Measurements from ENCODE around the gene AARS2.
"Not testable (repeated sequence)": the region's sequence is repeated elsewhere in the genome, so short reads cannot be mapped to it uniquely, and the experiment has no call there.

AARS2 gene

DNA sequence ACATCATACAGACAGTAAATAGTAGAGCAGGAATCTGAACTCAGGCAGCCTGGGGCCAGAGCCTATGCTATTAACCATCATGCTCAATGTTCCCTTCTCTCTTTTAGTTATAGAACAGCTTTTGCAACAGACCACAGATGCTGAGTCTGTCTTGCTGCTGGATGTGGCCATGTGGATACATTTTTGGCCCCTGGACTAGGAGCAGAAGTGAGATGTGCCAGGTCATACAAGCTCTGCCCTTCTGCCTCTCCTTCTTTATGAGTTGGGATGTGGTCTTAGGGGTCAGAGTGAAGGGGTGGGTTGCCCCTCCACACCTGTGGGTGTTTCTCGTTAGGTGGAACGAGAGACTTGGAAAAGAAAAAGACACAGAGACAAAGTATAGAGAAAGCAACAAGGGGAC lies 14.6 kb upstream of the AARS2 start:
- Histone ChIP-seq H2BK15ac (replicated peaks; ENCODE audit: low read depth) (no peak overlapping the region), H4K5ac (ENCODE audit: low read length) (no peak overlapping the region), H2BK5ac (ENCODE audit: low read length) (no peak overlapping the region), H3K56ac (ENCODE audit: low read length) (no peak overlapping the region), H3K4ac (ENCODE audit: low read depth, low read length) (no peak overlapping the region), H3K27ac (ENCODE audit: low read depth, low read length) (no peak overlapping the region), H3K9ac (ENCODE audit: low read length) (no peak overlapping the region), H3K36me3 (ENCODE audit: control insufficient read depth, insufficient read depth, low read length) (no peaks in the 10 kb centered on the region), H2AK5ac (ENCODE audit: low read length) (no peak overlapping the region), H3K4me3 (ENCODE audit: low read length) (no peak overlapping the region), H2BK120ac (ENCODE audit: low read depth, low read length) (no peak overlapping the region), H3K23ac (ENCODE audit: low read length) (no peak overlapping the region), H3K4me2 (ENCODE audit: low read length) (no peak overlapping the region), H3K79me1 (ENCODE audit: low read length) (no peaks in the 10 kb centered on the region), H4K8ac (ENCODE audit: low read depth, low read length) (no peak overlapping the region), H3K4me1 (ENCODE audit: control insufficient read depth, low read depth, low read length) (no peaks in the 10 kb centered on the region), H3K18ac (ENCODE audit: low read length) (no peak overlapping the region), H3K27me3 (ENCODE audit: insufficient read depth, low read length, poor library complexity) (no peaks in the 10 kb centered on the region), H3K79me2 (ENCODE audit: control insufficient read depth, insufficient read depth, low read length) (no peaks in the 10 kb centered on the region)
- no CpG with 5 or more reads among the region's 2 CpGs for WGBS (ENCODE audit: extremely low coverage, insufficient coverage, low lambda C conversion rate)
- no peak for DNase-seq

DNA sequence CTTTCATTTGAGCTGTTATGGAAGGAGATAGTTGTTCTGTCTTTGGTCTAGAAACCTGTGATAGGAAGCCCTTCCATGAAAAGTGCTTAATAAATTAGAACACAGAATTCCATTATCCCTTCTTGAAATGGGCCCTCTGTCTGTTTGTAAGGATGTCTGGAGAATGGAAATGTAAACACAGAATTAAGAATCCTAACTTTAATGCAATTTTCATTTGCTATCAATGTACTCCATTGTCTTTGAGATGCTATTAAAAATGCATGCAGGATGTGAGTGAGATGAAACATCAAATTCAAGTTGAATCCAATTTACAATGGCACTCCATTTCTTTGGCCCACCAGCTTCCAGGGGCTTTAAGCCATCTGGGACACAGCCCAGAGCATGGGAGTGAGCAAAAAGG lies 13.9 kb upstream of the AARS2 start:
- H3K79me1 ChIP-seq (ENCODE audit: low read length), result no peaks in the 10 kb centered on the region
- H2BK15ac ChIP-seq (replicated peaks; ENCODE audit: low read depth), result no peak overlapping the region
- H3K4me1 ChIP-seq (ENCODE audit: control insufficient read depth, low read depth, low read length), result no peaks in the 10 kb centered on the region
- no peak overlapping the region for H4K8ac ChIP-seq (ENCODE audit: low read depth, low read length)
- H4K5ac ChIP-seq (ENCODE audit: low read length), result no peak overlapping the region
- H3K27me3 ChIP-seq (ENCODE audit: insufficient read depth, low read length, poor library complexity), result no peaks in the 10 kb centered on the region
- no peak overlapping the region for H3K56ac ChIP-seq (ENCODE audit: low read length)
- no peak for DNase-seq
- no peak overlapping the region for H2AK5ac ChIP-seq (ENCODE audit: low read length)
- no peak overlapping the region for H3K4ac ChIP-seq (ENCODE audit: low read depth, low read length)
- H3K4me2 ChIP-seq (ENCODE audit: low read length), result no peak overlapping the region
- no peak overlapping the region for H3K18ac ChIP-seq (ENCODE audit: low read length)
- H3K79me2 ChIP-seq (ENCODE audit: control insufficient read depth, insufficient read depth, low read length), result no peaks in the 10 kb centered on the region
- H3K9ac ChIP-seq (ENCODE audit: low read length), result no peak overlapping the region
- H3K4me3 ChIP-seq (ENCODE audit: low read length), result no peak overlapping the region
- H2BK120ac ChIP-seq (ENCODE audit: low read depth, low read length), result no peak overlapping the region
- H3K36me3 ChIP-seq (ENCODE audit: control insufficient read depth, insufficient read depth, low read length), result no peaks in the 10 kb centered on the region
- H2BK5ac ChIP-seq (ENCODE audit: low read length), result no peak overlapping the region
- no peak overlapping the region for H3K23ac ChIP-seq (ENCODE audit: low read length)
- no peak overlapping the region for H3K27ac ChIP-seq (ENCODE audit: low read depth, low read length)

DNA sequence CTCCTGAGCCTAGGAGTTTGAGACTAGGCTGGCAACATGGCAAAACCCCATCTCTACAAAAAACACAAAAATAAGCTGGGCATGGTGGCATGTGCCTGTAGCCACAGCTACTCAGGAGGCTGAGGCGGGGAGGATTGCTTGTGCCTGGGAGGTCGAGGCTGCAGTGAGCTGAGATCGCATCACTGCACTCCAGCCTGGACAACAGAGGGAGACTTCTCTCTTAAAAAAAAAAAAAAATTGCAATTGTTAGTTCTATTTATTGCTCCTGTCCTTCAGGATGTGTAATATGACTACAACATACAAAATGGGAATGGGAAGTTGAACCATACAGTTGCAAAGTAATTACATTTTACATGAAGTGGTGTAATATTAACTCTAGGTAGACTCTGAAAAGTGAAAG lies 8.1 kb upstream of the AARS2 start:
- DNase-seq, result no peak
- H3K27ac ChIP-seq (ENCODE audit: low read depth, low read length), result no peak overlapping the region
- H3K27me3 ChIP-seq (ENCODE audit: insufficient read depth, low read length, poor library complexity), result no peaks in the 10 kb centered on the region
- H3K18ac ChIP-seq (ENCODE audit: low read length), result no peak overlapping the region
- no peak overlapping the region for H3K9ac ChIP-seq (ENCODE audit: low read length)
- no peaks in the 10 kb centered on the region for H3K79me2 ChIP-seq (ENCODE audit: control insufficient read depth, insufficient read depth, low read length)
- no peaks in the 10 kb centered on the region for H3K4me1 ChIP-seq (ENCODE audit: control insufficient read depth, low read depth, low read length)
- no peak overlapping the region for H3K4me3 ChIP-seq (ENCODE audit: low read length)
- H2BK120ac ChIP-seq (ENCODE audit: low read depth, low read length), result no peak overlapping the region
- H4K5ac ChIP-seq (ENCODE audit: low read length), result no peak overlapping the region
- no CpG with 5 or more reads among the region's 3 CpGs for WGBS (ENCODE audit: extremely low coverage, insufficient coverage, low lambda C conversion rate)
- H3K79me1 ChIP-seq (ENCODE audit: low read length), result no peaks in the 10 kb centered on the region
- no peak overlapping the region for H3K4me2 ChIP-seq (ENCODE audit: low read length)
- no peak overlapping the region for H3K56ac ChIP-seq (ENCODE audit: low read length)
- no peak overlapping the region for H2BK5ac ChIP-seq (ENCODE audit: low read length)
- H3K23ac ChIP-seq (ENCODE audit: low read length), result no peak overlapping the region
- H4K8ac ChIP-seq (ENCODE audit: low read depth, low read length), result no peak overlapping the region
- no peak overlapping the region for H3K4ac ChIP-seq (ENCODE audit: low read depth, low read length)
- H3K36me3 ChIP-seq (ENCODE audit: control insufficient read depth, insufficient read depth, low read length), result no peaks in the 10 kb centered on the region
- H2AK5ac ChIP-seq (ENCODE audit: low read length), result no peak overlapping the region
- no peak overlapping the region for H2BK15ac ChIP-seq (replicated peaks; ENCODE audit: low read depth)

DNA sequence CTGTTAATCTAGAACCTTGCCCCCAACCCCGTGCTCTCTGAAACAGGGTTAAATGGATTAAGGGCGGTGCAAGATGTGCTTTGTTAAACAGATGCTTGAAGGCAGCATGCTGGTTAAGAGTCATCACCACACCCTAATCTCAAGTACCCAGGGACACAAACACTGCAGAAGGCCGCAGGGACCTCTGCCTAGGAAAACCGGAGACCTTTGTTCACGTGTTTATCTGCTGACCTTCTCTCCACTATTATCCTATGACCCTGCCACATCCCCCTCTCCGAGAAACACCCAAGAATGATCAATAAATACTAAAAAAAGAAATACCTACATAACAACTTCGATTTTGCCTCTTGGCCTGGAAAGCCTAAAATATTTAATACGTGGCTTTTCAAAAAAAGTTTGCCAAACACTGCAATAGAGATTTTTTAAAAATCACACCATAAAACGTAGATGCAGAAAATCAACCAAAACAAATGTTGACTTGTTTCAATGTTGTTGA lies 4.0 kb upstream of the AARS2 start:
- not testable (repeated sequence) for H2BK5ac ChIP-seq (ENCODE audit: low read length); H3K79me2 ChIP-seq (ENCODE audit: control insufficient read depth, insufficient read depth, low read length); H3K23ac ChIP-seq (ENCODE audit: low read length); H3K4me3 ChIP-seq (ENCODE audit: low read length); H3K27me3 ChIP-seq (ENCODE audit: insufficient read depth, low read length, poor library complexity); H3K36me3 ChIP-seq (ENCODE audit: control insufficient read depth, insufficient read depth, low read length); H4K5ac ChIP-seq (ENCODE audit: low read length); H3K27ac ChIP-seq (ENCODE audit: low read depth, low read length); H2BK15ac ChIP-seq (replicated peaks; ENCODE audit: low read depth); H2BK120ac ChIP-seq (ENCODE audit: low read depth, low read length); H3K18ac ChIP-seq (ENCODE audit: low read length); H3K79me1 ChIP-seq (ENCODE audit: low read length); H4K8ac ChIP-seq (ENCODE audit: low read depth, low read length); H3K4me2 ChIP-seq (ENCODE audit: low read length); H2AK5ac ChIP-seq (ENCODE audit: low read length); H3K56ac ChIP-seq (ENCODE audit: low read length); DNase-seq; H3K9ac ChIP-seq (ENCODE audit: low read length); H3K4me1 ChIP-seq (ENCODE audit: control insufficient read depth, low read depth, low read length); H3K4ac ChIP-seq (ENCODE audit: low read depth, low read length)
- no CpG with 5 or more reads among the region's 9 CpGs for WGBS (ENCODE audit: extremely low coverage, insufficient coverage, low lambda C conversion rate)

DNA sequence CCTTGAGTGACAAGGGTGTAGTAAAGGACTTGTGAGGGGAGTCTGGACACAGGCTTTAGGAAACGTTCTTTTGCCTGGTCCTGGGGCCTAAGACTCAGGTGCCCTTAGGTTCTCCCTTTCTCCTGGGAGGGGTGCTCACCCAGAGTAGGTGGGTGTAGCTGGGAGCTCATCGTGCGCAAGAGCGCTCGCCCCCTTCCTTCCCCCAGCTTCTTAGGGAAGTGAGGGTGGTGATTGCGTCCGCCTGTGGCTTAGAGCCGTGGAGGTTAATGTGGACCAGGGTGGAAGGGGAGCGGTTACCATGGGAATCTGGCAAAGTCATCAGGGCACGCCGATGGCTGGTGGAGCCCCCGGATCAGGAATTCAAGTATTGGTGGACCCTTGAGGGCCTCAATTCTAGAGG lies 3.3 kb upstream of the AARS2 start:
- Histone ChIP-seq H3K27me3 (ENCODE audit: insufficient read depth, low read length, poor library complexity) (no peaks in the 10 kb centered on the region), H2BK120ac (ENCODE audit: low read depth, low read length) (no peak overlapping the region), H3K36me3 (ENCODE audit: control insufficient read depth, insufficient read depth, low read length) (no peaks in the 10 kb centered on the region), H3K23ac (ENCODE audit: low read length) (no peak overlapping the region), H3K79me1 (ENCODE audit: low read length) (peaks cover 7% of the 10 kb centered on the region), H2BK15ac (replicated peaks; ENCODE audit: low read depth) (no peak overlapping the region), H3K4me3 (ENCODE audit: low read length) (no peak overlapping the region), H4K8ac (ENCODE audit: low read depth, low read length) (no peak overlapping the region), H3K4me1 (ENCODE audit: control insufficient read depth, low read depth, low read length) (no peaks in the 10 kb centered on the region), H4K5ac (ENCODE audit: low read length) (no peak overlapping the region), H3K4me2 (ENCODE audit: low read length) (no peak overlapping the region), H2BK5ac (ENCODE audit: low read length) (no peak overlapping the region), H3K18ac (ENCODE audit: low read length) (no peak overlapping the region), H3K4ac (ENCODE audit: low read depth, low read length) (no peak overlapping the region), H3K79me2 (ENCODE audit: control insufficient read depth, insufficient read depth, low read length) (peaks cover 7% of the 10 kb centered on the region), H3K9ac (ENCODE audit: low read length) (no peak overlapping the region), H3K27ac (ENCODE audit: low read depth, low read length) (no peak overlapping the region), H3K56ac (ENCODE audit: low read length) (no peak overlapping the region), H2AK5ac (ENCODE audit: low read length) (no peak overlapping the region)
- no CpG with 5 or more reads among the region's 12 CpGs for WGBS (ENCODE audit: extremely low coverage, insufficient coverage, low lambda C conversion rate)
- no peak for DNase-seq

DNA sequence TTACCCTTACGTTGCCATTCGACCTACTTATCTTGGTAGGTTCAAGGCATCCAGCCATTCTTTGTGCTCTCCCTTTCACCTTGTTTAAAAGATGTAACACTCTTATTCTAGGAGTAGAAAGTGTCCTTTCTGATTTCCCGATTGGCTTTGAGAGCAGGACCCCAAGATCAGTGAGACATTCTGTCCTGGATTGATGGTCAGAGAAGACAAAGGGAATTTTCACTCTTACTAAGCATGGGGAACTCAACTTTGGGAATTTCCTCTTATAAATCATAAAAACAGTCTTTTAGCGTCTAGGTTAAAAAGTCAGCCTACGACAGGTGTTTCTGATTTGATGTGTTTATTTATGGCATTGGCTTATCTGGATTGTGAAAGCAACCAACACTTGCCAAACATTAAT lies 2.8 kb upstream of the AARS2 start:
- no CpG with 5 or more reads among the region's 5 CpGs for WGBS (ENCODE audit: extremely low coverage, insufficient coverage, low lambda C conversion rate)
- H3K36me3 ChIP-seq (ENCODE audit: control insufficient read depth, insufficient read depth, low read length), result no peaks in the 10 kb centered on the region
- no peak overlapping the region for H2AK5ac ChIP-seq (ENCODE audit: low read length)

More for the DNA sequence above, 2.8 kb upstream of the AARS2 start:
- peaks cover 8% of the 10 kb centered on the region for H3K79me1 ChIP-seq (ENCODE audit: low read length)
- no peak overlapping the region for H3K56ac ChIP-seq (ENCODE audit: low read length)
- no peak overlapping the region for H3K4me3 ChIP-seq (ENCODE audit: low read length)
- H3K79me2 ChIP-seq (ENCODE audit: control insufficient read depth, insufficient read depth, low read length), result peaks cover 7% of the 10 kb centered on the region
- H3K4me2 ChIP-seq (ENCODE audit: low read length), result no peak overlapping the region
- H3K27ac ChIP-seq (ENCODE audit: low read depth, low read length), result no peak overlapping the region
- no peak overlapping the region for H2BK120ac ChIP-seq (ENCODE audit: low read depth, low read length)
- H3K27me3 ChIP-seq (ENCODE audit: insufficient read depth, low read length, poor library complexity), result no peaks in the 10 kb centered on the region
- H2BK5ac ChIP-seq (ENCODE audit: low read length), result no peak overlapping the region
- no peak overlapping the region for H4K8ac ChIP-seq (ENCODE audit: low read depth, low read length)
- H3K4ac ChIP-seq (ENCODE audit: low read depth, low read length), result no peak overlapping the region
- no peak overlapping the region for H3K23ac ChIP-seq (ENCODE audit: low read length)
- no peak overlapping the region for H2BK15ac ChIP-seq (replicated peaks; ENCODE audit: low read depth)
- H3K9ac ChIP-seq (ENCODE audit: low read length), result no peak overlapping the region
- no peak overlapping the region for H3K18ac ChIP-seq (ENCODE audit: low read length)
- DNase-seq, result no peak
- no peaks in the 10 kb centered on the region for H3K4me1 ChIP-seq (ENCODE audit: control insufficient read depth, low read depth, low read length)
- H4K5ac ChIP-seq (ENCODE audit: low read length), result no peak overlapping the region
